ENCODE measurements around the gene RBKS.

RBKS gene

DNA sequence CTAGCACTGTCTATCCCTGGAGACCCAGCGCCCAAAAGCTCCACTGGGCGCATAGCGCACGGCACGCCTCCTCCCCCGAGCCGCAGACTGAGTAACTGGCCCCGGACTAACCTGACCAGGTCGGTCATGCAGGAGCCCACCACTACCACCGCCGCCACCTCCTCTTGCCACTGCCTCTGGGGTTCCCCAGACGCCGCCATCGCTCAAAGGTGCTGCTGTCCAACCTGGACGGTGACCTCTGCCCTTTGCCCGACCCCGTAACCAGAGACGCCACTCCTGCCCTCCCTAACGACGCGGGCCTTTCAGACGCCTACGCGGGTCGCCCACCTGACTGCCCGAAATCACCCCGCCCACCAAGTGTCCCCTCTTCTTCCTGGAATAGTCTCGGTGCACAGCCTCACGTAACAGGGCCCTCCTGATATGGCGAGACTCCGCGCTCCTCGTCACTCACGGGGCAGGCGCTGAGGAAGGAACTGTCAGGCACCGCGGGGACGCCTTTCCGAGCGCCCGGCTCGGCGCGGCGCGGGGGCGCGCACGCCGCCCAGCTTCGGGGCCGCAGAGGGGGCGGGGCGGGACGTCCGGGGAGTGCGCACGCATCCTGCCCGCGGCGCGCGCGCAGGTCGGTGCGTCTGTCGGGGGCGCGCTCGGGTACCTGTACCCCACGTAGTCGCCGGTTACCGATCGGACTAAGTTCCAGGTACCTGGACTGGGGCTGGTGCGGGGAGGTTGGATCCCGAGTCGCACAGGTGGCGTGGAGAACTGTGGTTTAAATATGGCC, at the start of gene RBKS, which contains the start of gene BABAM2:
RBKS (minus strand) TSS at position 242 of the 778 bp plus-strand sequence; CDS start at position 200, 42 bp downstream.
BABAM2 (plus strand) TSS at position 584 of the 778 bp plus-strand sequence. CDS start 3,828 bp downstream, outside the sequence.
- peak; percentile 54 for DNase-seq

DNA sequence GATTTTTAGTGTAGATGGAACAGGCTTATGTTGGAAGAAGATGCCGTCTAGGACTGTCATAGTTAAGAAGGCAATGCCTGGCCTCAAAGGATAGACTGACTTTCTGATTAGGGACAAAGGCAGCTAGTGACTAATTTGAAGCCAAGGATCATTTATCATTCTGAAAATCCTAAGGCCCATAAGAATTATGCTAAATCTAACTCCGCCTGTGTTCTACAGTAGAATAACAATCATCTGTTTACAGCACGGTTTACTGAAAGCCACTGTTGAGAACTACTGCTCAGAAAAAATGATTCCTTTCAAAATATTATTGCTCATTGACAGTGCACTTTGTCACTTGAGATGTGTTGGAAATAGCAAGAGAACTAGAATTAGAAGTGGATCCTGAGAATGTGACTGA, 44.8 kb upstream of the RBKS start:
- DNase-seq = no peak

DNA sequence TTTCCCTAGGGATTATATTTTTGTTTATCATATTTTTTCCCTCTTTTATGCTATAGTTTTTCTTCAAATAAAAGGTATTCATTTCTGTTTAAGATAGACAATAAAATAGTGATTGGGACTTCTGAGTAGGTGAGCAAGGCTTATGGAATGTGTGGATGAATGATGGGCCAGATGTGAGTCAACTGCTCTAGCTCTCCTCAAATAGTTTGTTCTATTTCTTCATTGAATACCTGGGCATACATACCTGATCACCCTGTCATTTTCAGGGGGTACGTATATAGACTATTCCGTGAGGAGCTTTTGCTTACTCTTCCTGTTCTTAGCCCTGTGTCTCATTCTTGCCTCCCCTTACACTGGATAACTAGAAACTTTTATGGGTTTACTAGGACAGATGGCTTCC, 42.2 kb upstream of the RBKS start:
- no peak for DNase-seq

DNA sequence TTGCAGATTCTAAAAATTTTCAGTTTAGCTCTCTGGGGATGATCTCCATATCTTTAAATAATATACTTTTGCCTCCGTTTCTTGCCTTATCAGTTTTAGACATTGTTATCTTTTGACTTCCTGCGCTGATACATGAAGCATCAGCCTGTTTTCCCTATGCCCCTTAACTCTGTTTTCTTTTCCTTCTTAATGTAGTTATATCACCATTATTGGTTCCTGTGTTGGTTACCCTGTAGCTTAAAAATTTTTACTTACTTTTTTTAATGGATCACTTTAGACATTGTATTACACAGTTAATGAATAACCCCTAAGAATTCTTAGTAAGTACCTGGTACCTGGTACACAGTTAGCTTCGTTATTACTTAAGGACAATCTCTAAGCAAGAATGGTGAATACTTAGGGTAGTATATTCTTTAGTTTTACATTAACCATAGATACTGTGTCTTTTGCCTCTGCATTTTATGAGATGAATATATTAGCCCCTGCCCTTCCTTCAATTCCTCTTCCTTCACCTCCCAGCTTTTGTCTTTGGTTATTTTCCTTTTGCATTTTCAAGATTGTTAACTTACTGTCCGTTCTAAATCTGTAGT, 41.3 kb upstream of the RBKS start:
- DNase-seq = no peak

DNA sequence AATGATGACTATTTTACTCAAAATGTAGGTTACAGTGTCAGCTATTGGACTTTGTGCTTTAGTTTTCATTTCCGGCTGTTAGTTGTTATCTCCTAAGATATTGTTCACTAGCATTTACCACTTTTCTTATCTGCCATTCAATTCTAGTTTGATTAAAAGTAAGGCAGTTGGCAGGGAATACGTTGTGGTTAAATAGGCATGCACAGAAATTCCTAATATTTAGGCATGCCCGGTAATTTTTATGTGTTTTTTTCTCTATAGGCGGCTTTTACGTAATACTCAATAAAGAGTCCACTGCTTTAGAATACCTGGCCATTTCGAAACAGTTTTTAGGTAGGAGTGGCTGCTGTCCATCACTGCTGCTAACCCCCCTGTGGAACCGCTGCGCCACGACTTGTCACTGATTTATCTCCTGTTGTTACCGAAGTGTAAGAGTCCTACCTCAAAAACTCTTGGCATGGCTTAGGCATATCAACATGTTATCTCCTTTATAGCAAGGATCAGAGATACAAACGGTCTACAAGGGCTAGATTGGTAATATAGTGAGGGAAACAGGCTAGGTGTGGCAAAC, 39.8 kb upstream of the RBKS start:
- DNase-seq = no peak

DNA sequence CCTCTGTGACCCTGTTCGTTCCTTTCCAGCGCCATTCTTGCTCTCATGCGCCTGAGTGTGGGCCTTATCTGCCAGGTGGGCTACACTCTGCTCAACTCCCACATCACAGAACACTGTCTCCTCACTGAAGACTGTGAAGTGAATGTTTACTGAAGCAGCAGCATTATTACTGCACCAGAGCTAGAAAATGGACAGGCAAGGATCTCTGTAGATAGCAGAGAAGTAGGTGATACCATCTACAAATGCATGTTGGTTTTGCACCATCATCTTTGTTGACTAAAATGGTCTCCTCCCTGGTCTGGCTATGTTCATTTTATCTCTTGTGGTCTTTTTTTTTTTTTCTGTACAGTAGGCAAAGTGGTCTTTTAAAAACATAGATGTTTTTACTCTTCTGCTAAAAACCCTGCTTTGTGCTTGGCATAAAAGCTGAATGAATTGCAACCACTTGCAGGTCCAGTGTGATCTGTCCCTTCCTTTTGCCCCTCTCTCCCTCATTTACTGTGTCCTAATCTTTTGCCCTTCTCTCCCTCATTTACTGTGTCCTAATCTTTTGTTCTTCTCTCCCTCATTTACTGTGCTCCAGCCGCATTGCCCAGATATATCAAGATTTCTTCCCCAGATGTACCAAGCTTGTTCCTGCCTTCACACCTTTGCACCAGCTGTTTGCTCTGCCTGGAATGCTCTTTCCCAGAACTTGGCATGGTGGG, 35.7 kb upstream of the RBKS start:
- no peak for DNase-seq

DNA sequence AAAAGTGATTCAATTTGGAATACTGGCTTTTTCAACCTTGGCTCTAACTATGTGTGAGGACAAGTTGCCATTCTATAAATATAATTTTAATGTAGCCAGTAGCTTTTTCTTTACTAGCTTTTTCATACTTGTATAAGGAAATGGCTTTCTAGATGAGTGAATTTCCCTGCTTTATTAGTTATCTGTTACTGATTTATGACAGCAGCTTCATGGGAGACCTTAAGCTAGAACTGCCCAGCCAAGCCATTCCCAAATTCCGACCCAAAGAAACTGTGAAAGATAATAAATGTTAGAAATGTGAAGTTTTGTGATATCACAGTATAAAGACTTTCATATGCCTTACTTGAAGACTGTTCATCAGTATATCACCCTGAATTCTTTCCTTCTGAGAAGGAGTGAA, 32.7 kb upstream of the RBKS start:
- no peak for DNase-seq

DNA sequence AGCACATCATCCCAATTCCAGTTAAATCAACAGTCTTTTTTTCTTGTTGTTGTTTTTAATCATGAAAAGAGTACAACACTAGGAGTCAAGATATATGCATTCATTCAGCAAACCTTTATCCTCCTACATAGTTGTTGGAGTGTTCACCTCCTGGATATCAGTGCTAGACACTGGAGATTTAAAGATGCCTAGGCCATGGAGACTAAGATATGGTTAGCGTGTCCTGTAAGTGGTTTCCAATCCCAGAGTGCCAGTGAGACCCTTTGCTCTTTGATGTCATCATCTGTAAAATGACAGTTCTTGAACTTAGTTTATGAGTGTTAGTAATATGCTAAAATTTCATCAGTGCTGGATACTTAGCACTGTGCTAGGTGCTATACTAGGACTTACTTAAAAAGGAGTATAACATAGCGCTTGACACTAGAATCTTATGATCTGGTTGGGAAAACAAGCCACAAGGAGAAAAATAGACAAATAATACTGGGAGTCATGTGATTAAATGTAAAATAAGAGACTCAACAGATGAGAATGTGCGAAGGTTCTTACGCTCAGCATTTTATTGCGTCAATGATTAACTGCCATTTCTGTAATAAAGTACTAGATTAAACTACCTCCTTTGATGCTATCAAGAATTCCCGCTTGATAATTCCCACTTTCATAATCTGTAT, 31.8 kb upstream of the RBKS start:
- no peak for DNase-seq

DNA sequence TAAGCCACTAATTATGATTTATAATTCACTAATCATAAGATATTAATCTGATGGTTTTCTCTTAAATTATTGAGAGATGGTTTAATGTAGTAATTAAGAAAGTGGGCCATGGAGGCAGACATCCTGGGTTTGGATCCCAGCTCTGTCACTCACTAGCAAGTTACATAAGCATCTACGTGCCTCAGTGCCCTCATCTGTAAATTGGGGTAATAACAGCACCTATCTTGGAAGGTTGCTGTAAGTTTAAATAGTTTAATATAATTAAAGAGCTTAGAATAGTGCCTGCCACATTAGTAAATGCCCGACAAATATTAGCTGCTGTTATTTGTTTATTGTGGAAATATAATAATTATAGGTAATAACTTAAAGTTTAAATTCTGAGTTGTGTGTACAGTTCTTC, 31.2 kb upstream of the RBKS start:
- DNase-seq = no peak

DNA sequence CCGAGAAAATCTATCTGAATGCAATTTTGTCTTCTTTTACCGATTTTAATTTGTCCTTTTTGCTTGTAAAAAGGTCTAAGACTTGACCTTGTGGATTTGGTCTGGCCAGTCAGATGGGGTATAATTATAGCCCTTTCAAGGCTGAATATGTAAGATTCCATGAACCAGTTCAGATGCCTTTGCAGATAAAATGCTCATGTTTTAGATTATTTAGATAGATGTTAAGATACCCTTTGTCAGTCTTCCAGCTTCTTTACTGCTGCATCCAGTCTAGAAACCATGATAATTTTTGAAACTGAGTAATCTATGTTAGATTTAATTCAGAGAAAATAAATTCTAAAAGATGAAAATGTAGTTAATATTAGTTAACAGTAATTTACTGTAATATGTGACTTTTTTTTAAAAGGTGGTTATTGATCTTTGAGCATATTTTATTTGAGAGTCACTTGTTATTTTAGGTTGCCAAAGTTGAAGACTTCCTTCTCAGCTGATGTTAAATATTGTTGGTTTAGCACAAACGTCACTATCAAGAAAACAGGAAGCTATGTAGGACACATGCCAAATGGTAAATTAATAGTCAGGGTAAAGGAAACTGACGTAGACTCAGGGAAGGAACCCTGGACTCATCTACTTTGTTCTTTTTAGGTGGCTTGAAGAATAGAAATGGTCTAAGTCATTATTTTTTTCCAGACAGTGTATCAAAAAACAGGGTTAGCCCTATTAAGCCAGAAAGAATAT, 30.1 kb upstream of the RBKS start:
- DNase-seq = no peak

DNA sequence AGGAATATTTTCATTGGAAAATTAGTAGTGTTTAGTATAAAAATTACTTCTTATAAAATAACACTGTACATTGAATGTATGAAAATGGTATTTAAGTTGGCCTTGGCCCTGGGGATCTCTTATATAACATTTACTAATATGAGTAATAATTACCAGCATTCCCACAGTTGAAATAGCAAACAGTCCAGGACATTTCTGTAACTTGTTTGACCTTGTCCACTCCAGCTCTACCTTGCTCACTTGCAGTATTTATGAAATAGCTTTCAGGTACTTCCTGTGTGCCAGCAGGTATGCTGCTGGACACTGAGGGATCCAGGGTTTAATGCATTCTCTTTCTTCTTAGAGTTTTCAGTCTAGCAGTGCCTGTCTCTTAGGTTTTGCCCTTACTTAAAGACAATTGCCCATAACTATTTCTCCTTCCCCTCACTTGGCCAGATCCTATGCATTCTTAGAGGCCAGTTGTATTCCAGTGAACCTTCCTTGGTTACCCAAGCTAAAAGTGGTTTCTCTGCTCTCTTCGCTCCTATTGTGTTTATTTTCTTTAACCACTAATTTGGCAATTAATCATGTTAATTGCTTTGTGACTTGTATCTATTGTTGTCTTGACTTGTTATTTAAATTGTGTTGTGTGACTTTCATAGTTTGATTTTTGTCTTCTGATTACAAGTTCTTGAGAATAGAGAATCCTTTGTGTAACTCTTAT, 26.3 kb upstream of the RBKS start:
- no peak for DNase-seq

DNA sequence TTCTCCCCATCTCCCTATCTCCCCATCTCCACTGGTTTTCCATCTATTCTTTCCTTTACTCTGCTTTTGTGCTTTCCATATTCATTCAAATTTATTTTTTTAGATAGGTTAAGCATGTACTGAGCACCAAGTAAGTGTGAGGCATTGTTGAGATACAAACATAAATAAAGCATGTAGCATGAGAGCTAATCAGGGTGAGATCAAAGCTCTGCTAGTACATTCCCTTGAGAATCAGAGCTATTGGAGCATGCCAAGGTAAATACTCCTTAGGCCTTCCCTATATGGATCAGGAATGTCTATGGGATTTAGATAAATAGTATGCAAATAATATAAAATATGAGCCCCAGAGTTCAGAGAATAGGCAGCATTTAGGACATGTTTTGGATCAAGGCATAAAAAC, 25.7 kb upstream of the RBKS start:
- no peak for DNase-seq

DNA sequence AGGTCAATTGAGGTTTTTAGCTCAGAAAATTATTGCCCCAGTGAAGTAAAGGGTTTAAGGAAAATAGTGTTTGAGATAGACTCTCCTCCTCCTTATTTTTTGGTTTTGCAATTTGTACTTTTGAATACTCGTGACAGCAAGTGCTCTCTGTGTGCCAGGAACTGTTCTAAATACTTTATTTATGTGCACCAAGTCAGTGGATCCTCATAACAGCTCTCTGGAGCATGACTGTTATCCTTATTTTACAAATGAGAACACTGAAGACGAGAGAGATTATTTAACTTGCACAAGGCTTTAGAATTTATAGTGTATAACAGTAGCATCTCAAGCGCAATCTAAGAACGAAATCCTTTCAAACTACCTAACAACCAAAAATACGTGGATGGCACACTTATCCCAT, 25.0 kb upstream of the RBKS start:
- DNase-seq = no peak

DNA sequence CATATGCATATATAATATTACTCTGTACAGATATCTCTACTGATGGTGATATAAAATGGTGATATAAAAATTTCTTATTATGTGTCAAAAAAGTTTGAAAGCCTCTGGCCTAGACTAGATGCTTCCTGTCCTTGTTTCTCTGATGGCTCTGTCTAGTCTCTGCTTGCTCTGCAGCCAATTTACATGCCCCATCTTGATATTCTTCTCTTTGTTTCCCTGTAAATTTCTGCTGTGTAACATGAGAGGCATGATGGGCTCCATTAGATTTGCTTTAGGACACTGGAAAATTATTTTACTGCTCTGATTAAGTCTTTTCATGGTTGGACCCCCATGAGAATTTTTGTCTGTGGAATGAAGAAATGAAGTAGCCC, 24.6 kb upstream of the RBKS start:
- no peak for DNase-seq

DNA sequence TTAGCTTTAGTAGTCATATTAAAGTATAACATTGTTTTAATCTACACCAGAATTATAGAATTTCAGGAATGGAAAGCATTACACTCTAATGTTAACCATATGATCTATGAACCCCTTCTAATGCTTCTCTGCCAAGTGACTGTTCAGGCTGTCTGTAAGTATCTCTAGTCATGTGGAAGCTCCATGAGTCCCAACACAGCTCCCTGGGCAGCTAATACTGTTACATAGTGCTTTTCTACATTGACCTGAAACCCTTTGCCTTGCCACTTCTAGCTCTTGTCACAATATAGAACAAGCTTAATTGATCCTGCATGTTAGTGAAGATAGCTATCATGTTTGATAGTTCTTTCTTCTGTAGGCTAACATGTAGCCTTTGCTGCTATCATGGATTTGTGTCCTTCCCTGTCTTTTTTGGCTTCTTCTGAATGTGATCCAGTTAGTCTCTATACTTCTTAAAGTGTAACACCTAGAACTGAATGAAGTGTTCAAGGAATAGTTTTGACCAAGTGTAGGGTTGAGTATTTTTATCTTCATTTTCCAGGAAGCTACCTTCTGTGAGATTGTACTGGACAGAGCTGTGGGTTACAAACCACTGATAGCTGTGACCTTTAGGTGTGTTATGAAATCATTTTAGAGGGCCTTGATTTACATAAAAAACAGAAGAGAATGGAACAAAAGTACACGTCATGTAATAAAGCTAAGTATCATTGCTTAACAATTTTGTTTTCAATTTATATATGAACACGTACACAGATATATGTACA, 24.0 kb upstream of the RBKS start:
- DNase-seq = no peak

DNA sequence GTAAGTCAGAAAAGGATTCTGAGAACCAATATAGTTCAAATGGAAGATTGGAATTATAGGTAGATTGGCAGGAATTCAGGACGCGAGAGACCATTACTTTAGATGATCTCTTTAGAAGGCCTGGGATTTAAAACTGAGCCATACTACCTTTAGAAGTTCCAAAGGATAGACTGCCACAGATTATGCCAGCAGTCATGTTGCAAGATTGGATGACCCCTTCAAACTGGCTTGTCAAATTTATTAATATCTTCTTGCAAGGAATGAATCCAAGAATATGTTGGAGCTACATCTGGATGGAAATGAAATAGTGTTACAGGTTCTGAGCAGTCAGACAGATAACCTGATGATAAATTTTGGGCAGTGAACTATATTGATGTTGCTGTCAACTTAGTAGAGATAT, 22.3 kb upstream of the RBKS start:
- DNase-seq = no peak

DNA sequence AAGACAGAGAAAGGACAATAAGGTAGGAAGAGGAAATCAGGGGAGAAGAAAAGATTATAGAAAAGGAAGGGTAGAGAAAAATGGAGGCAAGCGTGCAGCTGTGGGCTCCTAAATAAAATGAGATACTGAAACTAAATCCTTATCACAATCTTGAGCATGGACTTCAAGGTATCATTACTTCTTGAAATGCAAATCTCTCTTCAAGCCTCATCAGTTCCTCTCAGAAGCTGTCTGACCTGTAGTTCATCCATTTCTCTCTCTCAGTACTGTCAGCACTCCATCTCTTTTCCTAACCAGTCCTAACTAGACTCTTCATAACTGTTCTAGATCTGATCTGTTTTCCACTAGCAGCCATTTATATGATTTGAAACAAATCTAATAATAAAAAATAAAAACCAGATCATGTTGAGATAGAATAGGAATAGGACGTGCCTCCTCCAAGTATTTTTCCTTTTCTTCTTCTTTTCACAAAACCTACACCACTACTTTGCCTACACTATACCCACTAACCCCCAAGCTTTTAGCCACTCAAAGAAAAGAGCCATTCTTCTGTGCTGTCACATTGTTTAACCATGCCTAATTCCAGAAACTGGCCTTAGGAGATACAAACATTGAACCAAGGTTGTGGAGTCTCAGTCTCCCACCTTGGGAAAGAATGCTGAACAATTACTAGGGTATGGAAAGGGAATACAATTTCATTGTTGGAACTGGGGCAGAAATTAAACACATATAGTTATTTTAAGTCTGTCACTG, 21.4 kb upstream of the RBKS start:
- no peak for DNase-seq

DNA sequence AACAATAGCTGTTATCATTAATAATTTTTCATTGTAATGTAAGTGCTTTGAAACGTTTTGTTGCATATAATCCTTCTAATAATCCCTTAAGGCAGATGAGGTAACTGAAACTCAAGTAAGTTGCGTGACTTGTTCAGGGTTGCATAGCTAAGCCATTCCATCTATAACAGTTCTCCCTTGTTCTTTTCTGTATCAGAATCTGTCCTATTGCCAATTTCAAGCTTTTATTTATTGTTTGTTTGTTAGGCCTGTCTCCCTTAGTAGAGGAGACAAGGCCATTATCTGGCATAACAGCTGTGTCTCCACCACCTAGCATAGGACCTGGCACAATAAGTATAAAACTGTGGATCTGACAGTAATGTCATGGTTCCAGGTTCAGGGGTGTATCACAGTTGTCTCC, 19.7 kb upstream of the RBKS start:
- DNase-seq = no peak

DNA sequence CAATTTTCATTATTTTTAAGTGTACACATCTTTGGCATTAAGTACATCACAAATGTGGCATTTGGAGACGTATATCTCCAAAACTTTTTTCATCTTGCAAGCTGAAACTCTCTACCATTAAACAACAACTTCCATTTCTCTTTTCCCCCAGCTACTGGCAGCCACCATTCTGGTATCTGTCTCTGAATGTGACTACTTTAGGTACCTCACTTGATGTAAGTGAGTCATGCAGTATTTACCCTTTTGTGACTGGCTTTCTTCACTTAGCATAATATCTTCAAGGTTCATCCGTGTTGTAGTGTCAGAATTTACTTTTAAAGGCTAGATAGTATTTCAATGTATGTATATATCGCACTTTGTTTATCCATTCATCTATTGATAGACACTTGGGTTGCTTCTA, 17.4 kb upstream of the RBKS start:
- DNase-seq = no peak

DNA sequence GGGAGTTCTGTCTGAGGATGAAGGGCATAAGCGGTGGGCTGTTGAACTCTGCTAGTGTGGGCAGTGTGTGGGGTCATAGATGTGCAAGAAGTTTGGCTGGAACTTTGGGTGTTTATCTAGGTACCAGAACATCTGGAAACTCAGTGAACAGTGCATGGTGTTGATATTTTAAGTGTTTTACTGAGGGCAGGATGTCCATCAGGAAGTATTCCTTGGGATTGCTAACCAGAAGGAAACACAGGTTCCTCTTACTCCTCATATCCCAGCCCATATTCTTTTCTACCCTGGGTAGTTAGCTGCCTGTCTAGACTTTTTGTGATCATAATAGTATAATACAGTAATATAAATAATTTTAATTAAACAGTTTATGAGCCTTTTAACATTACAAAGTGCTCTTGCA, 15.9 kb upstream of the RBKS start:
- DNase-seq = no peak

DNA sequence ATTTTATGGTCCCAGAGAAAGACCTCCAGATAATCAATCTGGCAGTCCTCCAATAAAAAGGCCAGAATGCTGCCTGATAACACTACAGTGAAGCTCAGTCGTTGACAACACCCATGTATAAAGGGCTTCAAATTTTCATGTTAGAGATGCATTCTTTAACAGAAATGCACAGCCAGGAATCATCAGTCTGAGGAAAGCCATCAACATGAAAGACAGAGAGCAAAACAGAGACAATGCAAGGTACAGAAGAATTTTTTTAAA, 14.1 kb upstream of the RBKS start:
- no peak for DNase-seq

Measured in GF-D8 (cell line).